Muscle of back (tissue), 11 donors: ENCODE data around the gene MARCKSL1. TPM values are rescaled to one million over a fixed set of nuclear protein-coding genes. Genes with fewer than 3 reads are reported as not detected.
"Not testable (repeated sequence)": the region's sequence is repeated elsewhere in the genome, so short reads cannot be mapped to it uniquely, and the experiment has no call there.

Source experiments
- DNase-seq, 3 donors: peaks; one replicate each; pipeline versions ENCODE4 v3.0.0 to v3.0.0-alpha.2; 2013
- polyA plus RNA-seq, 10 donors: library from polyadenylated mRNA; unstranded; fragments of 120-200 nt; gene quantifications; one replicate each; pipeline ENCODE4 v1.2.1, GENCODE V29; 2013; ENCODE audit not compliant: insufficient read length in 10 of 10

MARCKSL1 gene
- polyA plus RNA-seq, 10 donors = 129 to 217 (median 146) TPM

GRCh38 chr1:32355778-32356177, 19.7 kb upstream of the MARCKSL1 start:
- not testable (repeated sequence) for DNase-seq

- DNase-seq = peak in 1 of 3 donors; percentile 67
Observed at GRCh38 chr1:32353886-32354570, 18.0 kb upstream of the MARCKSL1 start.

- no peak for DNase-seq
Observed at GRCh38 chr1:32353431-32353830, 17.4 kb upstream of the MARCKSL1 start.

GRCh38 chr1:32352831-32353383, 16.9 kb upstream of the MARCKSL1 start:
- no peak for DNase-seq

GRCh38 chr1:32352239-32352745, 16.3 kb upstream of the MARCKSL1 start:
- DNase-seq = no peak

- peak; percentile 95 to 98 (median 97) for DNase-seq
Observed at GRCh38 chr1:32351399-32352238, 15.6 kb upstream of the MARCKSL1 start.

GRCh38 chr1:32350785-32351398, 14.9 kb upstream of the MARCKSL1 start:
- no peak for DNase-seq

GRCh38 chr1:32349211-32349708, 13.2 kb upstream of the MARCKSL1 start:
- no peak for DNase-seq

GRCh38 chr1:32346532-32347157, 10.6 kb upstream of the MARCKSL1 start:
- no peak for DNase-seq

- no peak for DNase-seq
Observed at GRCh38 chr1:32345289-32345827, 9.3 kb upstream of the MARCKSL1 start.

GRCh38 chr1:32342704-32343103, 6.7 kb upstream of the MARCKSL1 start:
- DNase-seq = no peak

GRCh38 chr1:32341971-32342370, 5.9 kb upstream of the MARCKSL1 start:
- DNase-seq = no peak

GRCh38 chr1:32341186-32341757, 5.2 kb upstream of the MARCKSL1 start:
- DNase-seq = peak in 1 of 3 donors; percentile 55

GRCh38 chr1:32339363-32339978, 3.4 kb upstream of the MARCKSL1 start:
- no peak for DNase-seq

- no peak for DNase-seq
Observed at GRCh38 chr1:32338637-32339145, 2.7 kb upstream of the MARCKSL1 start.

GRCh38 chr1:32337855-32338636, 2.0 kb upstream of the MARCKSL1 start:
- peak in 1 of 3 donors; percentile 59 for DNase-seq

GRCh38 chr1:32336963-32337675, 1.1 kb upstream of the MARCKSL1 start:
- no peak for DNase-seq

GRCh38 chr1:32336591-32336932, 529 bp upstream of the MARCKSL1 start:
- DNase-seq = no peak

GRCh38 chr1:32335535-32335789, 571 bp downstream of the MARCKSL1 start:
- DNase-seq = no peak
